ENCODE measurements around the gene TRAF1. TPM values are rescaled to one million over a fixed set of nuclear protein-coding genes. Genes with fewer than 3 reads are reported as not detected.

Gene TRAF1
- total and polyA plus RNA-seq, 2 of the 13 experiments (the other 11 are each of a cell fraction or from before 2014, with no cell fraction given), result 0.44 to 1.0 TPM

- TF ChIP-seq ZNF431 (CRISPR knock-in tag; IDR thresholded peaks at IDR 0.05; ENCODE audit: borderline replicate concordance, low read depth) (no peak), FOSL2 (CRISPR knock-in tag; IDR thresholded peaks at IDR 0.05) (no peak), PHB2 (IDR thresholded peaks at IDR 0.05; ENCODE audit: partially characterized antibody) (no peak), KDM6A (CRISPR knock-in tag; IDR thresholded peaks at IDR 0.05; ENCODE audit: low read depth) (no peak), EED (CRISPR knock-in tag; IDR thresholded peaks at IDR 0.05) (no peak), CBX1 (IDR thresholded peaks at IDR 0.05; ENCODE audit: low read depth) (no peak), CENPT (CRISPR knock-in tag; IDR thresholded peaks at IDR 0.05; ENCODE audit: low read depth) (no peak), ZNF878 (CRISPR knock-in tag; IDR thresholded peaks at IDR 0.05) (no peak), ZNF720 (CRISPR knock-in tag; IDR thresholded peaks at IDR 0.05) (no peak), AGO2 (optimal IDR thresholded peaks at IDR 0.05; ENCODE audit: low read depth, low read length) (peak; percentile 21), ZFP82 (CRISPR knock-in tag; IDR thresholded peaks at IDR 0.05; ENCODE audit: borderline replicate concordance) (no peak), CHD2 (IDR thresholded peaks at IDR 0.05; ENCODE audit: low read depth, low read length) (no peak), NFAT5 (CRISPR knock-in tag; IDR thresholded peaks at IDR 0.05) (0 out of 2 replicates have a peak, but pooled peaks have one; percentile 68), ZNF576 (CRISPR knock-in tag; IDR thresholded peaks at IDR 0.05) (no peak), MYNN (CRISPR knock-in tag; IDR thresholded peaks at IDR 0.05; ENCODE audit: low read depth) (no peak), ZNF562 (CRISPR knock-in tag; IDR thresholded peaks at IDR 0.05; ENCODE audit: borderline replicate concordance) (no peak), ZNF629 (CRISPR knock-in tag; conservative IDR thresholded peaks at IDR 0.05) (no peak; the same call in 1 of the 2 replicates), TCF12 (IDR thresholded peaks at IDR 0.05) (no peak), TCF12 (CRISPR knock-in tag; IDR thresholded peaks at IDR 0.05) (peak; percentile 16; the same call in 1 of the 2 replicates), TAF15 (IDR thresholded peaks at IDR 0.05; ENCODE audit: low read depth, low read length, poor library complexity, severe bottlenecking) (no peak), U2AF1 (optimal IDR thresholded peaks at IDR 0.05; ENCODE audit: low read depth, low read length) (no peak)
Observed at GRCh38 chr9:120928483-120929228, 2.1 kb upstream of the TRAF1 start (continued).

Data from HepG2 (cell line).